SK-N-SH (cell line): Measurements from ENCODE around the gene EDIL3.

Experiments used
- CTCF ChIP-seq: fragments of 200-600 bp; sonication (generic); IDR thresholded peaks from 2 replicates; pipeline ENCODE4 v1.6.1; 2017; ENCODE audit warnings: antibody characterized with exemption, mild to moderate bottlenecking, moderate library complexity
- EP300 ChIP-seq, 2 experiments: IDR thresholded peaks; 2 replicates each; pipeline versions ENCODE4 v1.4.0 to v1.6.1; 2012; ENCODE audit warnings: borderline replicate concordance in 1 of 2, low read depth in 1 of 2, low read length in 1 of 2
- MEF2A ChIP-seq: IDR thresholded peaks from 2 replicates; pipeline ENCODE4 v1.4.0; 2012; ENCODE audit warnings: low read depth, borderline replicate concordance
- MXI1 ChIP-seq: IDR thresholded peaks from 2 replicates; pipeline ENCODE4 v1.6.1; 2012; ENCODE audit warnings: mild to moderate bottlenecking, low read depth, low read length, improper control_type of control experiment
- POLR2AphosphoS5 ChIP-seq: IDR thresholded peaks from 2 replicates; pipeline ENCODE4 v1.6.1; 2012; ENCODE audit warnings: low read depth, low read length
- RAD21 ChIP-seq: IDR thresholded peaks from 2 replicates; pipeline ENCODE4 v1.6.1; 2012; ENCODE audit warnings: mild to moderate bottlenecking, low read length
- REST ChIP-seq: IDR thresholded peaks from 2 replicates; pipeline ENCODE4 v1.6.1; 2012; ENCODE audit warnings: mild to moderate bottlenecking, low read depth, low read length, moderate library complexity
- RFX5 ChIP-seq: IDR thresholded peaks from 2 replicates; pipeline ENCODE4 v1.6.1; 2012; ENCODE audit warnings: mild to moderate bottlenecking, improper control_type of control experiment, low read length
- SIN3A ChIP-seq: IDR thresholded peaks from 2 replicates; pipeline ENCODE4 v1.6.1; 2012; ENCODE audit warnings: low read depth, mild to moderate bottlenecking, low read length, moderate library complexity, borderline replicate concordance
- SMC3 ChIP-seq: IDR thresholded peaks from 2 replicates; pipeline ENCODE4 v1.6.1; 2012; ENCODE audit warnings: low read depth, low read length, improper control_type of control experiment
- TAF1 ChIP-seq: IDR thresholded peaks from 2 replicates; pipeline ENCODE4 v1.6.1; 2012; ENCODE audit warnings: low read depth, mild to moderate bottlenecking, low read length, moderate library complexity, borderline replicate concordance

GRCh38 chr5:84374568-84374967, 10.1 kb downstream of the EDIL3 start:
- TF ChIP-seq MEF2A, result no peak
- no peak for TF ChIP-seq CTCF
- TF ChIP-seq TAF1, result no peak
- no peak for TF ChIP-seq RAD21
- no peak for TF ChIP-seq SMC3
- TF ChIP-seq EP300 (IDR thresholded peaks at IDR 0.05; ENCODE audit: borderline replicate concordance in 1 of 2, low read depth in 1 of 2, low read length in 1 of 2), result no peak
- TF ChIP-seq POLR2AphosphoS5, result no peak
- TF ChIP-seq MXI1, result no peak
- TF ChIP-seq SIN3A, result no peak
- no peak for TF ChIP-seq RFX5
- no peak for TF ChIP-seq REST
